KOPT-K1 (cell line): ENCODE data around the gene MOV10L1.

Experiments
- H3K27ac ChIP-seq: fragments of 200-600 bp; sonication (generic); 2 replicates; pipeline ENCODE4 v1.5.1; 2016; ENCODE audit warnings: antibody characterized with exemption, mild to moderate bottlenecking, low read depth, low read length; ENCODE audit not compliant: poor library complexity, severe bottlenecking
- H3K36me3 ChIP-seq: fragments of 200-600 bp; sonication (generic); 2 replicates; pipeline ENCODE4 v1.5.1; 2017; ENCODE audit warnings: antibody characterized with exemption, mild to moderate bottlenecking, low read length, moderate library complexity; ENCODE audit not compliant: insufficient read depth
- H3K9me3 ChIP-seq: fragments of 200-600 bp; sonication (generic); 2 replicates; pipeline ENCODE4 v1.5.1; 2017; ENCODE audit warnings: antibody characterized with exemption, low read length, mild to moderate bottlenecking; ENCODE audit not compliant: insufficient read depth, poor library complexity, severe bottlenecking

The MOV10L1 gene

GRCh38 chr22:50184004-50184901, 94.4 kb downstream of the MOV10L1 start:
- Histone ChIP-seq H3K36me3 (peaks cover 7% of the 10 kb centered on the region; the same call in 1 of the 2 replicates), H3K27ac (no peak overlapping the region), H3K9me3 (no peaks in the 10 kb centered on the region)

GRCh38 chr22:50184902-50185374, 95.1 kb downstream of the MOV10L1 start:
- peak overlapping the region; percentile 49 for H3K27ac ChIP-seq
- no peaks in the 10 kb centered on the region for H3K9me3 ChIP-seq
- H3K36me3 ChIP-seq = peaks cover 7% of the 10 kb centered on the region; the same call in 1 of the 2 replicates

GRCh38 chr22:50185375-50186087, 95.7 kb downstream of the MOV10L1 start, which contains the start of gene TRABD:
TSS of gene TRABD (plus strand) at chr22:50185913. CDS start at chr22:50193061, 7,148 bp downstream.
- Histone ChIP-seq H3K9me3 (no peaks in the 10 kb centered on the region), H3K36me3 (peaks cover 7% of the 10 kb centered on the region; the same call in 1 of the 2 replicates), H3K27ac (peak within 1 kb of the TSS; percentile 70)

- H3K9me3 ChIP-seq = no peaks in the 10 kb centered on the region
- peak overlapping the region; percentile 70 for H3K27ac ChIP-seq
Observed at GRCh38 chr22:50186181-50186714, 96.4 kb downstream of the MOV10L1 start.

GRCh38 chr22:50186761-50187523, 97.1 kb downstream of the MOV10L1 start:
- Histone ChIP-seq H3K9me3 (no peaks in the 10 kb centered on the region), H3K27ac (peak overlapping the region; percentile 70), H3K36me3 (peaks cover 7% of the 10 kb centered on the region; the same call in 1 of the 2 replicates)

More at GRCh38 chr22:50186181-50186714, 96.4 kb downstream of the MOV10L1 start:
- H3K36me3 ChIP-seq = peaks cover 7% of the 10 kb centered on the region; the same call in 1 of the 2 replicates

- H3K27ac ChIP-seq = peak overlapping the region; percentile 98
- peaks cover 14% of the 10 kb centered on the region for H3K36me3 ChIP-seq
- H3K9me3 ChIP-seq = no peaks in the 10 kb centered on the region
Observed at GRCh38 chr22:50188356-50188755, 98.5 kb downstream of the MOV10L1 start.

GRCh38 chr22:50189184-50189848, 99.5 kb downstream of the MOV10L1 start:
- H3K36me3 ChIP-seq = peaks cover 23% of the 10 kb centered on the region
- H3K9me3 ChIP-seq = no peaks in the 10 kb centered on the region
- H3K27ac ChIP-seq = peak overlapping the region; percentile 98

- peaks cover 28% of the 10 kb centered on the region for H3K36me3 ChIP-seq
- peak overlapping the region; percentile 98 for H3K27ac ChIP-seq
- no peaks in the 10 kb centered on the region for H3K9me3 ChIP-seq
Observed at GRCh38 chr22:50189849-50190181, 100.0 kb downstream of the MOV10L1 start.

GRCh38 chr22:50190182-50190940, 100.6 kb downstream of the MOV10L1 start:
- Histone ChIP-seq H3K9me3 (no peaks in the 10 kb centered on the region), H3K36me3 (peaks cover 34% of the 10 kb centered on the region), H3K27ac (peak overlapping the region; percentile 98)

GRCh38 chr22:50190941-50191741, 101.3 kb downstream of the MOV10L1 start:
- Histone ChIP-seq H3K27ac (peak overlapping the region; percentile 98), H3K36me3 (peaks cover 41% of the 10 kb centered on the region), H3K9me3 (no peaks in the 10 kb centered on the region)

GRCh38 chr22:50192436-50193204, 102.8 kb downstream of the MOV10L1 start:
- Histone ChIP-seq H3K36me3 (peaks cover 56% of the 10 kb centered on the region), H3K27ac (peak overlapping the region; percentile 98), H3K9me3 (no peaks in the 10 kb centered on the region)

- Histone ChIP-seq H3K9me3 (no peaks in the 10 kb centered on the region), H3K27ac (peak overlapping the region; percentile 98), H3K36me3 (peaks cover 62% of the 10 kb centered on the region)
Observed at GRCh38 chr22:50193621-50194020, 103.8 kb downstream of the MOV10L1 start.
